HepG2 (cell line): ENCODE results near the gene COBL. TPM values are rescaled to one million over a fixed set of nuclear protein-coding genes. Genes with fewer than 3 reads are reported as not detected.

Experiments
- ATAC-seq: fragments of 200-7000 bp; cut with Tn5 transposase; 3 replicates; pipeline ENCODE4 v1.9.1; 2020; ENCODE audit warnings: mild to moderate bottlenecking, moderate library complexity
- BruUV-seq: library from RNA; stranded (reverse); fragments of 400-500 nt; replicated peaks from 2 replicates; lab custom pipeline; 2021; lab: Mats Ljungman, UMichigan
- CTCF ChIA-PET: fragments of 300-600 bp; formaldehyde crosslinking; extraction: SDS; loops from one replicate; lab custom pipeline; 2021; ENCODE audit warnings: low total read pairs, inconsistent platforms, low intra/inter-chr PET ratio; lab: Yijun Ruan, JAX
- POLR2A ChIA-PET: fragments of 350-600 bp; sonication (Branson Sonifier 250); formaldehyde crosslinking; loops from one replicate; lab custom pipeline; 2020; ENCODE audit warnings: antibody characterized with exemption, inconsistent platforms; lab: Yijun Ruan, JAX
- DNase-seq: peaks from one replicate; pipeline ENCODE4 v3.0.0-alpha.2; 2015; ENCODE audit warnings: low spot score
- FAIRE-seq: peaks from 3 replicates; lab custom pipeline; 2011; peaks lifted over from hg19 to GRCh38; lab: Jason Lieb, UNC
- H2AFZ ChIP-seq: one replicate; pipeline ENCODE4 v1.6.1; 2011; ENCODE audit warnings: low read length, inconsistent platforms
- H3K27ac ChIP-seq: fragments of 300-600 bp; 3 replicates; pipeline ENCODE4 v1.8.0; 2011; ENCODE audit warnings: mixed run types, mild to moderate bottlenecking, mixed read lengths, low read length, inconsistent platforms; ENCODE audit not compliant: insufficient read depth; ENCODE audit errors: extremely low read length
- H3K27me3 ChIP-seq, 2 experiments: fragments of 200-600 bp in 1 of 2; 2 replicates in 1 of 2; 3 replicates in 1 of 2; pipeline versions ENCODE4 v1.6.0 to v1.8.0; 2011; ENCODE audit warnings: low read length in 2 of 2, mild to moderate bottlenecking in 2 of 2, moderate library complexity in 2 of 2, inconsistent platforms in 1 of 2; ENCODE audit not compliant: insufficient read depth in 2 of 2, control insufficient read depth in 1 of 2
- H3K36me3 ChIP-seq, 2 experiments: fragments of 200-600 bp in 1 of 2; replicated peaks in 1 of 2; 2 replicates in 1 of 2; 3 replicates in 1 of 2; pipeline versions ENCODE4 v1.5.1 to v1.8.0; 2011; ENCODE audit warnings: low read length in 2 of 2, inconsistent platforms in 1 of 2; ENCODE audit not compliant: insufficient read depth in 2 of 2, control insufficient read depth in 1 of 2
- H3K4me1 ChIP-seq: 2 replicates; pipeline ENCODE4 v1.5.1; 2012; ENCODE audit warnings: low read length, inconsistent platforms; ENCODE audit not compliant: insufficient read depth
- H3K4me2 ChIP-seq: 2 replicates; pipeline ENCODE4 v1.6.0; 2011; ENCODE audit warnings: low read depth, low read length, inconsistent platforms
- H3K4me3 ChIP-seq, 3 experiments: fragments of 200-600 bp in 1 of 3; sonication (generic), shearing (Covaris generic) in 1 of 3; replicated peaks in 1 of 3; 2 replicates each; pipeline ENCODE4 v1.5.1; 2011 to 2016; ENCODE audit warnings: low read length in 3 of 3, inconsistent platforms in 2 of 3, low read depth in 2 of 3, mild to moderate bottlenecking in 2 of 3, control low read depth in 1 of 3, mixed read lengths in 1 of 3; ENCODE audit not compliant: insufficient read depth in 1 of 3
- H3K79me2 ChIP-seq: one replicate; pipeline ENCODE4 v1.6.1; 2011; ENCODE audit warnings: low read length, inconsistent platforms; ENCODE audit not compliant: insufficient read depth
- H3K9ac ChIP-seq: 2 replicates; pipeline ENCODE4 v1.6.0; 2011; ENCODE audit warnings: mild to moderate bottlenecking, low read depth, low read length, inconsistent platforms; ENCODE audit not compliant: insufficient read depth
- H3K9me3 ChIP-seq: 2 replicates; pipeline ENCODE4 v1.5.1; 2012; ENCODE audit warnings: mild to moderate bottlenecking, low read length
- H4K20me1 ChIP-seq: 2 replicates; pipeline ENCODE4 v1.6.0; 2011; ENCODE audit warnings: inconsistent platforms, mild to moderate bottlenecking, low read length, moderate library complexity; ENCODE audit not compliant: insufficient read depth
- ARID2 ChIP-seq: sonication (generic); formaldehyde crosslinking; IDR thresholded peaks from 2 replicates; pipeline ENCODE4 v1.8.1; 2022; ENCODE audit warnings: mild to moderate bottlenecking, missing genetic modification reagents, borderline replicate concordance
- DMAP1 ChIP-seq: IDR thresholded peaks from 2 replicates; pipeline ENCODE4 v1.6.1; 2016
- HOXA7 ChIP-seq: sonication (generic); formaldehyde crosslinking; IDR thresholded peaks from 2 replicates; pipeline ENCODE4 v1.8.1; 2022; ENCODE audit warnings: mild to moderate bottlenecking, missing genetic modification reagents, moderate library complexity
- MAFK ChIP-seq, 2 experiments: IDR thresholded peaks in 1 of 2; conservative IDR thresholded peaks in 1 of 2; 2 replicates each; pipeline ENCODE4 v1.6.1; 2011; ENCODE audit warnings: improper control_type of control experiment in 2 of 2, low read length in 2 of 2
- MLLT10 ChIP-seq: sonication (generic); formaldehyde crosslinking; IDR thresholded peaks from 2 replicates; pipeline ENCODE4 v1.4.0; 2020; ENCODE audit warnings: missing genetic modification reagents
- MZF1 ChIP-seq: sonication (generic); formaldehyde crosslinking; IDR thresholded peaks from 2 replicates; pipeline ENCODE4 v1.8.1; 2023; ENCODE audit warnings: mild to moderate bottlenecking, missing genetic modification reagents, borderline replicate concordance
- NFKBIZ ChIP-seq: IDR thresholded peaks from 2 replicates; pipeline ENCODE4 v1.6.1; 2018; ENCODE audit warnings: missing genetic modification reagents, missing compliant biosample characterization
- NKX3-1 ChIP-seq: sonication (generic); formaldehyde crosslinking; IDR thresholded peaks from 2 replicates; pipeline ENCODE4 v1.5.0; 2020; ENCODE audit warnings: missing genetic modification reagents
- POLR2AphosphoS5 ChIP-seq: IDR thresholded peaks from 2 replicates; pipeline ENCODE4 v1.6.1; 2012; ENCODE audit warnings: low read depth, low read length
- XBP1 ChIP-seq: sonication (generic); formaldehyde crosslinking; IDR thresholded peaks from 2 replicates; pipeline ENCODE4 v1.5.0; 2020; ENCODE audit warnings: missing genetic modification reagents
- ZBTB42 ChIP-seq: sonication (generic); formaldehyde crosslinking; IDR thresholded peaks from 2 replicates; pipeline ENCODE4 v1.5.0; 2020; ENCODE audit warnings: mild to moderate bottlenecking, missing genetic modification reagents
- ZNF343 ChIP-seq: sonication (generic); formaldehyde crosslinking; IDR thresholded peaks from 2 replicates; pipeline ENCODE4 v1.4.0; 2020; ENCODE audit warnings: mild to moderate bottlenecking, missing genetic modification reagents
- ZNF484 ChIP-seq: sonication (generic); formaldehyde crosslinking; IDR thresholded peaks from 2 replicates; pipeline ENCODE4 v1.5.1; 2020; ENCODE audit warnings: mild to moderate bottlenecking, low read depth, missing genetic modification reagents, borderline replicate concordance
- ZNF567 ChIP-seq: sonication (generic); formaldehyde crosslinking; IDR thresholded peaks from 2 replicates; pipeline ENCODE4 v1.8.1; 2023; ENCODE audit warnings: mild to moderate bottlenecking, missing genetic modification reagents, borderline replicate concordance
- WGBS: methylation state at CpG from one replicate; pipeline ENCODE4 v1.1.6; 2017; ENCODE audit warnings: low lambda C conversion rate; 5-methylcytosine and 5-hydroxymethylcytosine counted together
- in situ Hi-C: cut with HindIII; loops from 2 replicates; pipeline ENCODE4 v1.10.0; 2017; ENCODE audit warnings: low pct_unique_long_range_greater_than_20kb; ENCODE audit not compliant: extremely low pct_ligation_motif_present
- intact Hi-C: fragments of 100-400 bp; cut with micrococcal nuclease; formaldehyde crosslinking; loops from one replicate; pipeline ENCODE4 v1.10.0; 2022; ENCODE audit not compliant: unreplicated experiment
- polyA plus RNA-seq, 8 experiments: library from polyadenylated mRNA; depleted of rRNA in 3 of 8; stranded (reverse) in 7 of 8; unstranded in 1 of 8; fragments of >200 nt; fragmentation: Illumina TruSeq in 4 of 8; extraction: Trizol in 4 of 8; gene quantifications; 2 replicates each; pipeline versions ENCODE4 v1.2.1 to v1.2.3, GENCODE V29; 2011 to 2016; ENCODE audit warnings: low read depth in 4 of 8, missing spikeins in 1 of 8, mixed read lengths in 1 of 8; ENCODE audit not compliant: insufficient read depth in 1 of 8
- total RNA-seq, 5 experiments: library from RNA; depleted of rRNA; stranded (reverse); fragments of >200 nt; fragmentation: Illumina TruSeq; extraction: Trizol; gene quantifications; 2 replicates each; pipeline ENCODE4 v1.2.3, GENCODE V29; 2016; ENCODE audit warnings: low read depth in 1 of 5
- TF ChIP-seq, protein P1 (sequence below): sonication (generic); formaldehyde crosslinking; IDR thresholded peaks from 2 replicates; pipeline ENCODE4 v1.8.0; 2022; ENCODE audit warnings: missing genetic modification reagents, low read depth, mild to moderate bottlenecking, borderline replicate concordance
- TF ChIP-seq, protein P2 (sequence below): sonication (generic); formaldehyde crosslinking; IDR thresholded peaks from 2 replicates; pipeline ENCODE4 v1.4.0; 2020; ENCODE audit warnings: low read depth, missing genetic modification reagents

The COBL gene
- total and polyA plus RNA-seq, 2 of the 13 experiments (the other 11 are each of a cell fraction or from before 2014, with no cell fraction given) = 3.8 to 4.9 TPM

- no TSS peak for BruUV-seq
- H2AFZ ChIP-seq = no peak overlapping the region
- intact Hi-C loops = loop anchor here (2.0 to 5.0 kb wide), 4 partner anchors 93 to 1068 kb away; partner anchors contain the start of genes GRB10 and ZPBP
- peaks cover 7% of the 10 kb centered on the region; the same call in 1 of the 2 replicates for H3K4me1 ChIP-seq
- FAIRE-seq = no peak
- no peak overlapping the region for H3K4me3 ChIP-seq
- no peak for DNase-seq
- no peak for ATAC-seq
- WGBS = 74% methylated on average over 6 of the region's 6 CpGs
- in situ Hi-C loops = loop anchor here (5.0 to 25.0 kb wide), 2 partner anchors 207 to 1048 kb away; no protein-coding TSS in a partner anchor
- H3K27ac ChIP-seq = no peak overlapping the region
- no peaks in the 10 kb centered on the region; the same call in 1 of the 2 replicates for H4K20me1 ChIP-seq
- H3K36me3 ChIP-seq = no peaks in the 10 kb centered on the region
- no peaks in the 10 kb centered on the region for H3K79me2 ChIP-seq
- H3K9me3 ChIP-seq = no peaks in the 10 kb centered on the region
- ChIA-PET CTCF (interaction anchor here (0.6 to 4.1 kb wide), 4 partner anchors 208 to 1068 kb away, joined by 3 to 38 read pairs (median 4); no protein-coding TSS in a partner anchor), POLR2A (no interaction called here)
- H3K27me3 ChIP-seq = no peaks in the 10 kb centered on the region
- H3K4me2 ChIP-seq = no peak overlapping the region
- H3K9ac ChIP-seq = no peak overlapping the region
- no peak for TF ChIP-seq POLR2AphosphoS5
- no peak for TF ChIP-seq MLLT10 (CRISPR knock-in tag)
- no peak for TF ChIP-seq NFKBIZ (CRISPR knock-in tag)
- TF ChIP-seq, protein P1, sequence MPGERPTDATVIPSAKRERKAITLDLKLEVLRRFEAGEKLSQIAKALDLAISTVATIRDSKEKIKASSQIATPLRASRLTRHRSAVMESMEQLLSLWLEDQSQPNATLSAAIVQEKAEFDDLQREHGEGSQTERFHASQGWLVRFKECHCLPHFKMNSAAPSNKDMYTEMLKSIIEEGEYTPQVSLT (CRISPR knock-in tag) = no peak
- TF ChIP-seq, protein P2, sequence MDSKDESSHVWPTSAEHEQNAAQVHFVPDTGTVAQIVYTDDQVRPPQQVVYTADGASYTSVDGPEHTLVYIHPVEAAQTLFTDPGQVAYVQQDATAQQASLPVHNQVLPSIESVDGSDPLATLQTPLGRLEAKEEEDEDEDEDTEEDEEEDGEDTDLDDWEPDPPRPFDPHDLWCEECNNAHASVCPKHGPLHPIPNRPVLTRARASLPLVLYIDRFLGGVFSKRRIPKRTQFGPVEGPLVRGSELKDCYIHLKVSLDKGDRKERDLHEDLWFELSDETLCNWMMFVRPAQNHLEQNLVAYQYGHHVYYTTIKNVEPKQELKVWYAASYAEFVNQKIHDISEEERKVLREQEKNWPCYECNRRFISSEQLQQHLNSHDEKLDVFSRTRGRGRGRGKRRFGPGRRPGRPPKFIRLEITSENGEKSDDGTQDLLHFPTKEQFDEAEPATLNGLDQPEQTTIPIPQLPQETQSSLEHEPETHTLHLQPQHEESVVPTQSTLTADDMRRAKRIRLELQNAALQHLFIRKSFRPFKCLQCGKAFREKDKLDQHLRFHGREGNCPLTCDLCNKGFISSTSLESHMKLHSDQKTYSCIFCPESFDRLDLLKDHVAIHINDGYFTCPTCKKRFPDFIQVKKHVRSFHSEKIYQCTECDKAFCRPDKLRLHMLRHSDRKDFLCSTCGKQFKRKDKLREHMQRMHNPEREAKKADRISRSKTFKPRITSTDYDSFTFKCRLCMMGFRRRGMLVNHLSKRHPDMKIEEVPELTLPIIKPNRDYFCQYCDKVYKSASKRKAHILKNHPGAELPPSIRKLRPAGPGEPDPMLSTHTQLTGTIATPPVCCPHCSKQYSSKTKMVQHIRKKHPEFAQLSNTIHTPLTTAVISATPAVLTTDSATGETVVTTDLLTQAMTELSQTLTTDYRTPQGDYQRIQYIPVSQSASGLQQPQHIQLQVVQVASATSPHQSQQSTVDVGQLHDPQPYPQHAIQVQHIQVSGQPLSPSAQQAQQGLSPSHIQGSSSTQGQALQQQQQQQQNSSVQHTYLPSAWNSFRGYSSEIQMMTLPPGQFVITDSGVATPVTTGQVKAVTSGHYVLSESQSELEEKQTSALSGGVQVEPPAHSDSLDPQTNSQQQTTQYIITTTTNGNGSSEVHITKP (CRISPR knock-in tag) = no peak
- no peak for TF ChIP-seq ZBTB42 (CRISPR knock-in tag)
- no peak for TF ChIP-seq MZF1 (CRISPR knock-in tag)
- no peak for TF ChIP-seq HOXA7 (CRISPR knock-in tag)
- no peak for TF ChIP-seq ZNF567 (CRISPR knock-in tag)
- no peak for TF ChIP-seq NKX3-1 (CRISPR knock-in tag)
- TF ChIP-seq ZNF343 (CRISPR knock-in tag) = no peak
- no peak for TF ChIP-seq XBP1
- no peak for TF ChIP-seq ZNF484 (CRISPR knock-in tag)
- TF ChIP-seq DMAP1 = no peak
- TF ChIP-seq ARID2 = no peak
- TF ChIP-seq MAFK (conservative IDR thresholded peaks at IDR 0.05 in 1 of 2, IDR thresholded peaks at IDR 0.05 in 1 of 2; ENCODE audit: low read length in 2 of 2) = no peak
These were observed 156.2 kb downstream of the COBL start for GRCh38 chr7:51160411-51160810.
